GM21717 (cell line): Measurements from ENCODE around the gene GRK5.
"Not testable (repeated sequence)": the region's sequence is repeated elsewhere in the genome, so short reads cannot be mapped to it uniquely, and the experiment has no call there.

ENCODE experiments used
- ATAC-seq: cut with Tn5 transposase; IDR thresholded peaks from one replicate; pipeline ENCODE4 v1.9.1; 2021; ENCODE audit warnings: mild to moderate bottlenecking, moderate library complexity; ENCODE audit not compliant: unreplicated experiment

GRK5 gene

DNA sequence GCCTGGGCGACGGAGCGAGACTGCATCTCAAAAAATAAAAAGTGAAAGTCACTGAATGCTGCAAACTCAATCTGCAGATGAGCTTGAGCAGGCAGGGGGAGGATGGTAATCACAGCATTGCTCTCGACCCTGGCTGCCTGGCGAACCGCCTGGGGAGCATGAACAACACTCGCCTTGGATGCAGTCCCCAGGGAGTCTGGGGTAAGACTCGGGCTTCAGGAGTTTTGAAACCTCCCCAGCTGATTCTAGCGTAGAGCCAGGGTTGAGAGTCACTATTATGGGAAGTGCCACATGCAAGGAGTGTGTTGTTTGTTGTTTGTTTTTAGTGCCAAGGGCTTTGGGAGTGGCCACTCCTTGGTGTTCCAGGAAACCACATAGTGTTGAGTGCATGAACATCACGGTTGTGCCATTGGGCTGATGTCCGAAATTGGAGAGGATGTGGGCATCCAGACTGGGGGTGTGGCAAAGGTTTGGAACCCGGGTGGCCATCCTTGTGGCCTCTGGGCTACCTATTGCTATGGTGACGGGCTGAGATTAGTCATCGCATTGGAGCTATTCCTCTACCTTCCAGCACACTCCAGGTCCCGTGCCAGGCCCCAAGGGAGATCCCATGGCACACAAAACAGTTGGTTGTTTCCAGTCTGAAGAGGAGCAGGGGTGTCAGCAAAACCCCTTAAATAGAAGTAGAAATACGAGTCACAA, 242.5 kb downstream of the GRK5 start:
- no peak for ATAC-seq

DNA sequence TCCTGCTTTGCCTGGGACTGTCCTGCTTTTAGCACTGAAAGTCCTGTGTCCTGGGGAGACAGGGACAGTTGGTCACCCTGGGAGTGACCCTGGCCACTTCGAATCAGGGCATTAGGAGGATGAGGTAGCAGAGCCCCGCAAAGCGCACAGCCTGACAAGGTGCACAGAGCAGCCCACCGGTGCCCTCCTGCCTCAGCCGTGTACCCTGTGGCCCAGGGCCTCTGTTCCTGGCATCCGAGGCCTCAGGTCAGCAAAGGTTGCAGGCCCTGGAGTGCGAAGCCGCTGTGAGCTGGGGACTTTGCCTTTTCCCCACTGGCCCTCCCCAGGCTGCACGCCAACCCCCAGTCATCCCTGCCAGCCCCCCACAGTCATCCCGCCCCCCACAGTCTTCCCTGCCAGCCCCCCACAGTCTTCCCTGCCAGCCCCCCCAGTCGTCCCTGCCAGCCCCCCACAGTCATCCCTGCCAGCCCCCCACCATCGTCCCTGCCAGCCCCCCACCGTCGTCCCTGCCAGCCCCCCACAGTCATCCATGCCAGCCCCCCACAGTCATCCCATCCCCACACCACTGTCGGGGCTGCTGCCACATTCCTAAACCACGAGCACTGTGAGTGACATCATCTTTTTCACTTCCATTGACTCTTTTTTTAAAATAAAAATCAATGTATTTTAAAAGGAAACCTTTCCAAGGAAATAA, 243.4 kb downstream of the GRK5 start:
- ATAC-seq = no peak

DNA sequence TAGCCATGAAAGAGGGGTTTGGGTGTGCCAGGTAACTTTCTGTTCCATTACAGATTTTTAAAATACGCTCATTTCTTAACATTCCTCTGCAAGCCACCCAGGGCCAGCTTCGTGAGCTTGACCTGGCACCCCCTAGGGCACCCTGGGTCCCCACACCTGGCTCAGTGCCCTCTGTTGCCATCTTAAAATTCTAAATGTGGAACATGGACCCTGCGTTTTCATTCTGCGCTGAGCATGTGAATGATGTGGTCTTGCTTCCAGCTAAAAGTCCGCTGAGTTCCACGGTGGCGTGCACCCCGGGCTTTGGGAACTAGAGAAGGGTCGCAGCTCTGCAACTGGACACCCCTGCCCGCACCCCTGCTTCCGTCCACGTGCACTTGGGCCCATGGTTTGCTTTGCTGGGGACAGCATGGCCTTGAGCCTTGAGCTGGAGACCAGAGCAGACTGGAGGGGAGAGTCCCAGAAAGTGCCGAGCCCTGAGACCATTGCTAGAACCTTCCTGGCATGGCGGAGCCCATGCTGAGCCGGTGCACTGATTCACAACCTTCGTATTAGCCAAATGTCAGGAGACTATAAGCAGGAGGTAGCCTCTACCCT, 244.0 kb downstream of the GRK5 start:
- no peak for ATAC-seq

DNA sequence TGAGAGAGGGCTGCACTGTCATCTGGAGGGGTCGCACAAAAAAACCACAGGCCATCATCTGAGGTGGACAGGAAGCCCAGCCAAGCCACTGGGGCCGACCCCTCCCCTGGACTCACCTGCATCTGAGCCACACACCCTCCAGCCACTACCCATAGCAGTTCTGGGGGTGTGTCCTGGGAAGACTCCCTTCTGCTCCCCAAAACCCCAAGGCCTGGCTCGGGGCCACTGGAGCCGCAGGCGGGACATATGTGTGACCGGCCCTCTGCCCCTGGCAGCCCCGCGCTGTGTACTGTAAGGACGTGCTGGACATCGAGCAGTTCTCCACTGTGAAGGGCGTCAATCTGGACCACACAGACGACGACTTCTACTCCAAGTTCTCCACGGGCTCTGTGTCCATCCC, 245.0 kb downstream of the GRK5 start:
- no peak for ATAC-seq

DNA sequence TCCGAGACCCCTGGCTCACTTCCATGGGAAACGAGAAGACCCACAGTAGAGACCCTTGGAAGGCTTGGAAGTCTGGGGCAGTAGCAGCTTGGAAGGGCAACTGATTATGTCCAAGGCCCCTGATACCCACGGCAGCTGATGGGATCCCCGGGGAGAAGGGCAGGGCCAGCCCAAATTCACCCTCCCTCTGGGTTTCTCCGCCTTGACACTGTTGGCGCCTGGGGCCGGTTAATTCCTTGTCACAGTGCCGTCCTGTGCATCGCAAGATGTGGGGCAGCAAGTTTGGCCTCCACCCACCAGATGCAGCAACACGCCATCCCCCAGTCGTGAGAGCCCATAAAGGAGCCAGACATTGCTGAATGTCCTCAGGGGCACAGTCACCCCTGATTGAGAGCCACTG, 245.9 kb downstream of the GRK5 start:
- ATAC-seq = no peak

DNA sequence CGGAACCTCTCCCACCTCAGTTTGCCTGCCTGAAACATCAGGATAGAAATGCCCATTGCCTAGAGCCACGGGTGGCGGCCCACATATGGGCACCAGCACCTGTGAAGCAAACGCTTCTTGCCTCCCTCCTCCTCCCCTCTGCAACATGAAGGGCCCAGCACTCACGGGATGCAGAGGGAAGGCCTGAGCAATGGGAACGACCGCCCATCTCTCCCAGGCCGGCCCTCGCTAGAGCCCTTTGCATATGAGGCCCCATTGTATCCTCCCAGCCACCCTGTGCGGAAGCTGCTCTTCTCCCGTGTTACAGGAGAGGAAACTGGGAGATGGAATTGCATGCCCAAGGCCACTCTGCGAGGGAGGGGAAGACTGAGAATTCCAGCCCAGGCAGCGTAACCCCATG, 246.9 kb downstream of the GRK5 start:
- ATAC-seq = no peak

DNA sequence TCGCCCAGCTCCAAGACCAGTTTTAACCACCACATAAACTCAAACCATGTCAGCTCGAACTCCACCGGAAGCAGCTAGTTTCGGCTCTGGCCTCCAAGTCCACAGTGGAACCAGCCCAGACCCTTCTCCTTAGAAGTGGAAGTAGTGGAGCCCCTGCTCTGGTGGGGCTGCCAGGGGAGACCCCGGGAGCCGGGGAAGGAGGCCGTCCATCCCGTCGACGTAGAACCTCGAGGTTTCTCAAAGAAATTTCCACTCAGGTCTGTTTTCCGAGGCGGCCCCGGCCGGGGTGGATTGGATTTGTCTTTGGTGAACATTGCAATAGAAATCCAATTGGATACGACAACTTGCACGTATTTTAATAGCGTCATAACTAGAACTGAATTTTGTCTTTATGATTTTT, 247.6 kb downstream of the GRK5 start:
- ATAC-seq = no peak

DNA sequence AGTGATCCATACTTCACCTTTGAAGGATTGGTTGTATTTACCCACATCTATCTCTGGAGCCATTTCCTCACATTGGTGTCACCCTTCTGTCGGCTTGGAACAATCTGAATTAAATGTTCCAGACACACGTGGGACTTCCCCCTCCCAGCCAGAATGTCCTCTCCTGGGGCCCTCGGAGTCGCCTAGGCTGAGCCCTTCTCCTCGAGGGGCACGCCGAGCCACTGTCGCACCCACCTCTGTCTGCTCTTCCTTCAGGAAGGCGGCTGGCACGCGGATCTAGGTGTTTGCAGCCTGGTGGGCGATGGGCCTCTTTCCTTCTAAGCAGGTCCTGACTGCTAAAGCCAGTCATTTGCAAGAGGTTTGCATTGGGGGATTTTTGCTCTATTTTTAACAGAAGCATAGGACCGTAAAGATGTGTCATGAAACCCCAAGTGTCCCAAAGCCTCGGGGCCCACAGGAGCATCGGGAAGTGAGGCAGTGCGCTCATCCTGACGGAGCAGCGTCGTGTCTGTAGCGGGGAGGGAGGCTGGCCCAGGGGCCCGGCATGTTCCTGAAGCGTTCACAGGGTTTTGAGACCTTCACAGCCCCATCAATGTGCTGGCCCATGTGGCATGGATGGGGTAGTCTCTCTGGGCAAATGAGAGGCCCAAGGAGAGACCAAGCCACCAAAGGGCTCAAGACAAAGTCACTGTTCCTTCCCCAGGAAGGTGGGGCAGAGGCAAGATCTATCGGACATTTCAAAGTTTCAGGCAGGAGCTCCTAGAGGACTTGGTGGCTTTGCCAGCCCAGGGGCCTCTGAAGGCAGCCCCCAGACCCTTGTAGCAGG, 248.5 kb downstream of the GRK5 start:
- ATAC-seq = no peak

DNA sequence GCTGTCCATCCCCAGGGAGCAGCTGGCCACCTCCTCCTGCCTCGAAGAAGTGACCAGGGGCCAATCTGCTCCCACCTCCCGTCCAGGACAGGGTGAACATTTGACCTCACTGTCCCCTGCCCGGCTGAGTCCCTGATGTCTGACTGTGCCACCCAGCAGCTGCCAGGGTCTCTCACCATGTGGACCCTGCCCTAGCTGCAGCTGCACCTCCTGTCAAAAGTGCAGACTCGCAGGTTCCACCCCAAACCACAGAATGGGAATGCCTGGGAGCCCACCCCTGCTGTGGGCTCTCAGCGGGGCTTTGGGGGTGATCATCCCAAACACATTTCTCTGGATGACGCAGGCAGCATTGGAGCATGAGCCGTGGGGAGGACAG, 249.1 kb downstream of the GRK5 start:
- ATAC-seq = no peak

DNA sequence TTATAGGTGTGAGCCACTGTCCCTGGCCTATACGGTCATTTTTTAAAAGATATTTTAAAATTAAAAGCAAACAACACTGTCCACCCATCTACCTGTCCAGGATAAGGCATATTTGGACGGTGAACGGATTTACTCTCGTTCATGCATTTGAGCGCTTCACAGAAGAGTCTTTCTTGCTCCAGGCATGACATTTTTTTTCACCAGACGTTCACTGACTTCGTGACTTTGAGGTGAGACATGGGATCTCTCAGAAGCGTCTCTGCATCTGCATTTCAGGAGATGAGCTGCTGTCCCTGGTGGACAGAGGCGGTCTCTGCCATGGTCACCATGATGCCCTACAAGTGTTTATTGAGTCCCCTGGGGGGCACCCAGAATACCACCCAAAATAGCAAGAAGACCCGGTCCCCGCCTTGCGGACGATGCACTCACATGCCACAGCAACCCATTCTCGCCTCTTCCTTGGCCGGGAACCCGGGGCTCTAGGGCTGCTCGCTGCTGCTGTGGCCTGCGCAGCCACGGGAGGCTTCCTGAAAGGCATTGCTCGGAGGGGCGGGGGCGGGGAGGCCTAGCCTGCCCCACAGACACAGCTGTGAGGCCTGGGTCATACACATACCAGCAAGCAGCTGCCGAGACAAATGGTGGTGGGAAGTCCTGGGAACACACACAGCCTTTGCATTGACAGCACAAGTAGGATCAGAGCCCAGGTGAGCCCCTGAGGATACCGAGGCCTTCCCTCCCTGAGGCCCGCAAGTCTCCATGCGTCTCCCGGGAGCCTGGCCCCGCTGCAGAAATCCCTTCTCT, 250.8 kb downstream of the GRK5 start:
- ATAC-seq = no peak

DNA sequence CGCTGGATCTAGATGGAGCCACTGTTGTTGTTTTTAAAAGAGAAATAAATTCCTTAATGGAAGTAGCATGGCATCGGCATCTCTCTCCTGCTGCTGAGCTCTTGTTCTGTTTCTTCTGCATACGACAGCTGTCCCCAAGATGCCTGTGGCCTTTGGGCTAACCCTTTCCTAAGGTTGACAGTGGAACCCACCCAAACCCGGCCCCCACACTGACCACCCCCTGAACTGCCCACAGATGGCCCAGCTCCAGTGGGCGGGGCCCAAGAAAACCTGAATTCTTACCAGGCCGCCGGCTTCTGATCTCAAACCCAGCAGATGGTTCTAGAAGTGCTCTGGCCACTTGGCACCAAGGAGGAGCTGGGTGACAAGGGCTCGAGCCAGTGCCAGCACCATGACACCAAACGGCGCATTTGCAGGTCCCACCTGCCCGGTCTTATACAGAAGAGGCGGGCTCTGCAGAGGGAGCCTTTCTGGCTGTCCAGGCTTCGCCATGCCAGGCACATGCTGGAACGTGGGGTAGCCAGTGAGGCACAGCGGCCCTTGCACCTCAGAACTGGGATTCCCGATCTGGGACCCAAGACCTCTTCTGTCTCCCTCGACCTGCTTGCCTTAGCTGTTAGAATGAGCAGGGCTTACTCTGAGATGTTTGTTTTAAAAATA, 252.4 kb downstream of the GRK5 start:
- ATAC-seq = no peak

DNA sequence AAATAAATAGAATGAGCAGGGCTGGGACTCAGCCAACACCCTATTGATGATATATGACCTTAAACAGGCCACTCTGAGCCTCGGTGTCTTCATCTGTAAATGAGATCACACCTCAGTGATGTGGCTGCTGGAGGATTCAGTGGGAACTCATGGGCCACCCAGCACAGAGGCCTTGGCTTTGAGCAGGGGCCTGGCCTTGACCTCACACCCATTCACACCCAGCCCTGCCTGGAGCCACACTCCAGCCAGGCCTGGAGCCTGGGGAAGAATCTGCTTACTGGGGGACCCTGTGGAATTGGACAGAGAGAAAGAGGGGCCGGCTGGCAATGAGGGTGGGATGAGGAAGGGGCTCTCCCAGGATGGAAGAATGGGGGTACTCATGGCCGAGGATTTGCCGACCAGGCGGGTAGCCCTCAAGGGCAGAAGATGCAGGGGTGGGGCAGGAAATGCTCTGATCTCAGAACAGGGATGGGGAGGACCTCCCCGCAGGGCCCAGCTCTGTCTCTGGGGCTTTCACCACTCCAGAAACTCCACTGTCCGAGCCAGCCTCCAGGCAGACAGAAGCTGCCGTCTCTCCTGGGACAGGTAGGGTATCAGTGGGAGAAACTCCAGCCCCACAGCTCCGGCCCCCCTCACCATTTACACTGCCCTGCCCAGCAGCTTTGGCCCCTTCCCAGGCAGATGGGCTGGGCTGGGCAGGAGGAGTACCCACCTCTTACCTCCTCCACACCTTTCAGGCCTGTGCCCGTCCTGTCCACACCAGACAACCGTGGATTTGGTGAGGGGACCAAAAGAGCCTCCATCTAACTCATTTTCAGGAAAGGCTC, 253.2 kb downstream of the GRK5 start:
- no peak for ATAC-seq

DNA sequence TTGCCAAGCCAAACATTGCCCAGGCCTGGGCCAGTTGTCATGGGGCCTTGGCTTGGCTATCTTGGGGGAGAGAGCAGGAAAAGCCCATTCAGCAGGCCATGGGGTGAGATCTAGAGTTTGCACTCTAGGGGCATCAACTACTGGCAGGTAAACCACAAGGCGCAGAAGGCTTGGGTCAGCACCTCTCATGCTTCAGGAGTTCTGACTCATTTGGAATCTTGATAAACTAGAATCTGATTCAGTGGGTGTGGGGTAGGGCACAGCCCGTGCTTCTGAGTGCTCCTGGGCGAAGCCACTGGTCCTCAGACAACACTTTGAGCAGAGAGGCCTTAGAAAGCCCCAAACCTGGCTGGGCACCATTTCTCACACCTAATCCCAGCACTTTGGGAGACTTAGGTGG, 254.0 kb downstream of the GRK5 start:
- ATAC-seq = peak; percentile 45

DNA sequence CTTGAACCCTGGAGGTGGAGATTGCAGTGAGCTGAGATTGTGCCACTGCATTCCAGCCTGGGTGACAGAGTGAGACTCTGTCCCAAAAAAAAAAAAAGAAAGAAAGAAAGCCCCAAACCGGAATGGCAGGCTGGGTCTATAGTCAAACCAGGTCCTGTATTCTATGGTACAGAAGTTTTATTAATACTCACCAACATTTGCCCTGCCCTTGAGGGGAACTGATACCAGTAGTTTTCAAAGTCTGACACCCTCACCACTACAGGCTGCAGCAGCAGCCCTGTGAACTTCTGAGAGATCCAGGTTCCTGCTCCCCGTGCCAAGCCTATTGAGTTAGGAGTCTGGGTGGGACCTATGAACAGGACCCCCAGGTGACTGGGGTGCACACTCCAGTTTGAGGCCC, 254.6 kb downstream of the GRK5 start:
- peak; percentile 69 for ATAC-seq

DNA sequence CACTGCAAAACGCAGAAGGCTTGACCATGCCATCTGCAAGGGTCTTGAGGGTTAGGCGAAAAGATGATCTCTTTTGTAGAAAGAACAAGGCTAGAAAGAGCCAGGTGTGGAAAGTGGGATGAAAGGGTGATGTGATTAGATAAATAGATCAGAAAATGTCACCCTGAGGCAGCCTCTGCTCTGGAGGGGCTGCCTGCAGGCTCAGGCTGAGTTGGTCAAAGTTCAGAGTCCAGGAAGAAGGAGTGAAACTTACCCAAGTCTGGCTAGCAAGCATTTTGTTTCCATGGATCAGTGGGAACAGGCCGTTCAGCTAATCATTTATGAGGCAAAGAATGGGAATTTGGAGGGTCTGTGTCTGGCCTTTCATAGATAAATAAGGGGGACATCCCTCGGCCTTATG, 255.4 kb downstream of the GRK5 start:
- ATAC-seq = no peak

DNA sequence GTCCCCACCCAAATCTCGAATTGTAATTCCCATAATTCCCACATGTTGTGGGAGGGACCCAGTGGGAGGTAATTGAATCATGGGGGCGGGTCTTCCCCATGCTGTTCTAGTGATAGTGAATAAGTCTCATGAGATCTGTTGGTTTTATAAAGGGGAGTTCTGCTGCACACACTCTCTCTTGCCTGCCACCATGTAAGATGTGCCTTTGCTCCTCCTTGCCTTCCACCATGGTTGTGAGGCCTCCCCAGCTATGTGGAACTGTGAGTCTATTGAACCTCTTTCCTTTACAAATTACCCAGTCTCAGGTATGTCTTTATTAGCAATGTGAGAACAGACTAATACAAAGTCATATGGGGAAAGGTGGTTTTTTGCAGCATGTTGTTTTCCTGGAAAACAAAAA, 255.8 kb downstream of the GRK5 start:
- ATAC-seq = not testable (repeated sequence)

DNA sequence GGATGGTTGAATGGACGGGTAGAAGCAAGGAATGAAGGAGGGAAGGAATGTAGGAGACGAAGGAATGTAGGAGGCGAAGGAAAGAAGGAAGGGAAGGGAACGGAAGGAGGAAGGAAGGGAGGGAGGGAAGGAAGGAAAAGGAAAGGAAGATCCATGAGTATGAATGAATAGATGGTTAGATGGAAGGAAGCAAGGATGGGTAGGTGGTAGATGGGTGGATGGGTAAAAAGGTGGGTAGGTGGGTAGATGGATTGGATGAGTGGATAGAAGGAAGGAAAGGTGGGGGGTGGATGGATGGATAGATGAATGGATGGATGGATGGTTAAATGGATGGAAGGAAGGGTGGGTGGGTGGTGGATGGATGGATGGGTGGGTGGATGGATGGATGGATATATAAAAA, 257.7 kb downstream of the GRK5 start:
- no peak for ATAC-seq

DNA sequence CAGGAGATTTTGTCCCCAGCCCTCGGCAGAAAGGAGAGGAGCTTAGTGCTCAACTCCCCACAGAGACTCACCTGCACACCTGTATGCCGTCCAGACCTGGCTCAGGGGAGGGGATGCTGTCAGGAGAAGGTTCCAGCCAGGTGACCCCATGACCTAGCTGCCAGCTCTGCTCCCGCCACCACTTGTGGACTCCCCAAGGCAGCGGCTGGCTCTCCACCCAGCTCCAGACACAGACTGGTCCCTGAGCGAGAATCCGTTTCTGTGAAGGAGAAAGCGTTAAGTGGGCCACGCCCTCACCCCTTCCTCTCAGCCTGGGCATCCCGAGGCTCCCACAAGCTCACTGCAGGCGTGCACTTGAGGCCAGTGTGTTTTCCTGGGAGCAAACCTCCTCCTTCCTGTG, 258.7 kb downstream of the GRK5 start:
- no peak for ATAC-seq

DNA sequence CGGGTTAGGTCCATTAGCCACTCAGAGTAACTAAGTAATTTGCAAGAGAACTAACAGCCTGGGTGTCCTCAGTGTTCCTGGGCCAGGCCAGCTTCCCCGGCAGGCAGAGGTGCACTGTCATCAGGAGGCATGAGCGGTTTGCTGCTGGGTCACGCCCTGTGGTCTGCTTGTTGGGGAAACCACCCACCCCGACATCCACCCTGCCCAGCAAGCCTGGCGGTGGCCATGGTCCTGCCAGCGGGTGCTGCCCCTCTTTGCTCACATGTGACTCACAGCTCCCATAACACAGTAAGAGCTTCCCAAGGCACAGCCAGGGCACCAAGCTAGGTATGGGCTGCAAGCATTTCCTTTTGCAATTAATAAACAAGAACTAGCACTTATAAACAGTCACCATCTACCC, 259.3 kb downstream of the GRK5 start:
- no peak for ATAC-seq
